ENCODE measurements around the gene IRGQ.
"Not testable (repeated sequence)": the region's sequence is repeated elsewhere in the genome, so short reads cannot be mapped to it uniquely, and the experiment has no call there.

IRGQ gene

GRCh38 chr19:43575156-43575950 lies 20.6 kb downstream of the IRGQ start, which contains the start of the genes PINLYP and XRCC1:
Gene PINLYP (plus strand): TSS chr19:43575801. CDS start chr19:43577192, 1,391 bp downstream.
Gene XRCC1 (minus strand): TSS chr19:43575527. CDS start chr19:43575458, 69 bp downstream.
- DNase-seq (ENCODE audit: low read depth in 2 of 2): peak; percentile 88 to 97

- DNase-seq (ENCODE audit: low read depth in 2 of 2): no peak
Measured at GRCh38 chr19:43574424-43575155, 21.3 kb downstream of the IRGQ start.

GRCh38 chr19:43572171-43572588 lies 23.8 kb downstream of the IRGQ start:
- DNase-seq (ENCODE audit: low read depth in 2 of 2): no peak

GRCh38 chr19:43570174-43570791 lies 25.7 kb downstream of the IRGQ start:
- DNase-seq (ENCODE audit: low read depth in 2 of 2): no peak

GRCh38 chr19:43569657-43570056 lies 26.3 kb downstream of the IRGQ start:
- DNase-seq (ENCODE audit: low read depth in 2 of 2): no peak

GRCh38 chr19:43564800-43565199 lies 31.1 kb downstream of the IRGQ start:
- DNase-seq (ENCODE audit: low read depth in 2 of 2): no peak

GRCh38 chr19:43563816-43564457 lies 32.0 kb downstream of the IRGQ start:
- DNase-seq (ENCODE audit: low read depth in 2 of 2): no peak

GRCh38 chr19:43562698-43563241 lies 33.2 kb downstream of the IRGQ start:
- peak; percentile 32 to 38 for DNase-seq (ENCODE audit: low read depth in 2 of 2)

- DNase-seq (ENCODE audit: low read depth in 2 of 2): no peak
Measured at GRCh38 chr19:43562226-43562697, 33.7 kb downstream of the IRGQ start.

- no peak for DNase-seq (ENCODE audit: low read depth in 2 of 2)
Measured at GRCh38 chr19:43561139-43561970, 34.6 kb downstream of the IRGQ start.

GRCh38 chr19:43560687-43561086 lies 35.2 kb downstream of the IRGQ start:
- DNase-seq (ENCODE audit: low read depth in 2 of 2): no peak

GRCh38 chr19:43555185-43555770 lies 40.7 kb downstream of the IRGQ start:
- peak; percentile 64 to 84 for DNase-seq (ENCODE audit: low read depth in 2 of 2)

GRCh38 chr19:43554317-43554895 lies 41.5 kb downstream of the IRGQ start:
- no peak for DNase-seq (ENCODE audit: low read depth in 2 of 2)

GRCh38 chr19:43553656-43554055 lies 42.3 kb downstream of the IRGQ start:
- no peak for DNase-seq (ENCODE audit: low read depth in 2 of 2)

GRCh38 chr19:43552616-43553015 lies 43.3 kb downstream of the IRGQ start:
- DNase-seq (ENCODE audit: low read depth in 2 of 2): no peak

GRCh38 chr19:43552198-43552450 lies 43.8 kb downstream of the IRGQ start:
- no peak for DNase-seq (ENCODE audit: low read depth in 2 of 2)

GRCh38 chr19:43551399-43552197 lies 44.3 kb downstream of the IRGQ start:
- DNase-seq (ENCODE audit: low read depth in 2 of 2): no peak

GRCh38 chr19:43548706-43549105 lies 47.2 kb downstream of the IRGQ start:
- no peak for DNase-seq (ENCODE audit: low read depth in 2 of 2)

- DNase-seq (ENCODE audit: low read depth in 2 of 2): not testable (repeated sequence)
Measured at GRCh38 chr19:43547926-43548325, 48.0 kb downstream of the IRGQ start.

Data from stimulated activated CD4-positive, alpha-beta T cell treated with anti-CD3 and anti-CD28 coated beads, Interleukin-12 subunit alpha, Interleukin-12 subunit beta, amount 100 ng/mL, for 24 hours (primary cell).